ENCODE measurements around the gene LEMD2.
"Not testable (repeated sequence)": the region's sequence is repeated elsewhere in the genome, so short reads cannot be mapped to it uniquely, and the experiment has no call there.

Gene LEMD2

DNA sequence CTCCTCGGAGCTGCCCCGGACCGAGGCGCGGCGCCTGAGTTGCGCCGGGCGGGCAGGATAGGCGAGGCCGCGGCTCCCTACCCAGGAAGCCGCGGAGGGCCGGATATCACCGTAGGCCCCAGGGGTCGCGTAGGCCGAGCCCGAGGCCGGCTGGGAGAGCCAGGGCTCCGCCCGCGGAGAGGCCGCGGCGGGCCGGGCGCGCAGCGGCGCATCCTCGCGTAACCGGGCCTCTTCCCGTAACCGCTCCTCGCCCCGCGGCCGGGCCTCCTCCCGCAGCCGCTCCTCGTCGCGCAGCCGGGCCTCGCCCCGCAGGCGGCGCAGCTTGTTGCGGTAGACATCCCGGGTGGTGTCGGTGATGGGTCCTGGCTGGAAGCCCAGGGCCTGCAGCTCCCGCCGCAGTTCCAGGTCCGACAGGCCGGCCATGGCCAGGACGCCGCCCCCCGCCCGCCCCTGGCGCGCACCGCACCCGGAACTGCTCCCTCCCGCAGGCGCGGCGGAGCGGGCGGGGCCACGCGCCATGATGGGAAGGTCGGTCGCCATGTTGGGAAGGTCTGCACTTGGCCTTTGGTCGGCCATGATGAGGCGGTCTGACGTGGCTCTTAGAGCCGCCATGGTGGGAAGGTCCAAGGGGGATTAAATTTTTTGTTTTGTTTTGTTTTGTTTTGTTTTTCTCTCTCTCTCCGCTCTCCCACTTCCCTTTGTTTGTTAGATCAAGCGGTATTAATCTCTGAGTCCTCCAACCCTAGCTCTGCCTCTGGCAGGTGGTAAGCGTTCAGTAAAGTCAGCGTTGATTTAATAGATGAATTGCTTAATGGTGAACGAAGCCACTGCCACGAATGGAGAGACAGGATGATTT is at the start of gene LEMD2:
TSS of gene LEMD2 (minus strand) at position 437 of the 856 bp plus-strand sequence. CDS start at position 423, 14 bp downstream.
- DNase-seq = peak; percentile 87

DNA sequence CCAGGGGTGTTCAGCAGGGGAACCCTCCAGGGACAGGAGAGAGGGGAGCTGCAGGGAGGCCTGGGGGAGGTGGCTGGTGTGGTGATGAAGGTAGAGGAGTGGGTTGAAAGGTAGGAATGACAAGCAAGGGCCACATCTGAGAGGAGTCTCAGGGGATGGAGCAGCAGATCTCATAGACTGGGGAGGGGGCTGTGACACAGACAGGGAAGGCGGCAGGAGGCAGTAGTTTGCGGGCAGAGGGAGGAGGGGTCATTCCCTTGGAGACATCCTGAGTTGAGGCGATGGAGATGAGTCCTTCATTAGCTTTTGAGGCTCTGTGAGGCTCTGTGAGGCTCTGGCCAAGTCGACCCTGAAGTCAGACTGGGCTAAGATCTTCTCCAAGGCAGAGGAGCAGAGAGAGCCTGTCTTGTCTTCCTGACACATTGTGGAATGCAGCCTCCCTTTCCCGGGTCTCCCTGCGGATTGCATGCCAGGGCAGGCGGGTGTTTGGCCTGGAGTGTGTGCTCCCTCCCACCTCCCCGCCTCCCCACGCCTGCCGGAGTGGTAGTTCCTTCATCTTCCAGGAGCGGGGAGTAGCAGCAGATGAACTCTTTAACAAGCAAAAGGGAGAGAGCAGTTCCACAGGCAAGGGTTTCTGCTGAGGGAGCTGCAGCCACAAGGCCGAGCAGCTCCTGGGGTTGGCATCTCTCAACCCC is 49.2 kb upstream of the LEMD2 start:
- DNase-seq = no peak

DNA sequence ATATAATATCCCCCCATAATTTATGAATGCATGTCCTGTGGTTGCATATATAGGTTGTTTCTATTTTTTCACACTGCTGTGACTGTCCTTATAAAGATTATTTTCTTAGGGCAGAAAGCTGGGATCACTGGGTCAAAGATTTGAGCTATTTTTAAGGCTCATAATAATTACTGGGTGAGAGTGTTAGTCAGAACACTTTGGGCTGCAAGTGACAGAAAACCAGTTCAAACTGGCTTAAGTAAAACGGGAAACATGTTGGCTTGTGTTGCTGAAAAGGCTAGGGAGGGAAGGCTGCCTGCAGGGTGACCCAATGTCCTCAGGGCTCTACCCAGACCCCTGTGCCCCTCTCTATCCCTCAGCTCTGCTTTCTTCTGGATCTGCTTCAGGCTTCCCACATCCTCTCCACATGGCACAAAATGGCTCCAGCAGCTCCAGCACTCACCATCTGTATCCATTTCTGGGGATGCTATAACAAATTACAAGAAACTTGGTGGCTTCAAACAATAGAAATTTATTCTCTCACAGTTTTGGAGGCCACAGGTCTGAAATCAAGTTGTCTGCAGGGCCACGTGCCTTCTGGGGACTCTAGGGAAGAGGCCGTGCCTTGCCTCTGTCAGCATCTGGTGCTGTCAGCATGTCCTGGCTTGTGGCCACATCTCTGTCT is 48.0 kb upstream of the LEMD2 start:
- no peak for DNase-seq

DNA sequence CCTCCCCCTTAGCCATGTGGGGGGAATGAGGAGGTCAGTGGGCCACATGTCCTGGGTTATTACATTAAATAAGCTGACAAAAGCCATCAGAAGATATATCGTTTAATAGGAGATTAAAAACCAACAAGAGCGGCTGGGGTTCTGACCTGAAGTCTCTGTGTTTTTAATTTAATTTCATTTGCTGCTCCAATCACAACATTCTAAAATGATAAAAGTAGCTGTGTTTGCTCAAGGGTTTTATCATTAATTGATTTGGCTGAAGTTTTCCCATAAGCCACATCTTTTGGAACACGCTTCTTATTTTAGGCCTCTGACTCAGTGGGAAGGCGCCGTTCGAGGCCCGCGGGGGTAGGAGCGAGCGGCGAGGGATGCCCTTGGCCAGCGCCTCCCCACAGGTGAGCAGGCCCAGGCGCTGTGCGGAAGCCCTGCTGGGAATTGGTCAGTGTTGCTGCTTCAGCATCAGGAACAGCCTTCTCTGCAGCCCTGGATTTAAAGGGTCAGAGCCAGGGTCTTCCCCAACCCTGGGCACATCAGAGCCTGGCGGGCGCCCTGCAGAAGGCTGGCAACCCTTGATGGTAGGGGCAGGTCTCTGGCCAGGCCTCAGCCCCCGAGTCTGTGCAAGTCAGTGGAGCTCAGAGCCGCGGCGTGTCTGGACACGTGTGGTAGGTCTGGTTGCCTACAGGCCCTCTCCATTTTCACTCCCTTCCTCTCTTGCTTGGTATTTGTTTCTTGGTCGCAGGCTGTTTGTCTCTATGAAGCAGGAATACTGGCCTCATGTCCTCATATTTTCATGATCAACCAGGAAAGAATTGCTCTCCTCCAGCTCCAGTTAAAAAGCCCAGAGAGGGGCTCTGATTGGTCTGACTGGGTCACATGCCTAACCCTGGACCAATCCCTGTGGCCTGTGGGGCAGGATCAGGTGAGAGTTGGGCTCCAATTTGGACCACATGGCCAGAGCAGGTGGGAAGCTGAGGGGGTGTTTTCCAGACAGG is 45.8 kb upstream of the LEMD2 start:
- DNase-seq = no peak

DNA sequence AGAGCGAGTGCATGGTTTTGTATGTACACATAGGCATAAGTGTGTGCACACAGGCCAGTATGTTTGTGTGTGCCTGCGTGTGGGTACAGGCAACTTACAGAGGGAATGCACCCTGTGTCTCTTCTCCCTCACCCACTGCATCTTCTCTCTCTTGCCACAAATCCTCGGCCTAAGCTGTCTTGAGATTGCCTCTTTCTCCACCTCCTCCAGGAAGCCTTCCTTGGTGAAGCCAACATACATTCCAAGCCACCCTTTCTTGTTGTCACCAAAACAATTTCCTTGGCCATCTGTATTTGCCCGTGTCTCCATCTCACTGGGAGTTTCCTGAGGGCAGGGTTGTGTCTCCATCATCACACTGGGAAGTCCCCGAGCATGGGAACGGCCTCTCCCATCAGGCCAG is 44.7 kb upstream of the LEMD2 start:
- DNase-seq = no peak

DNA sequence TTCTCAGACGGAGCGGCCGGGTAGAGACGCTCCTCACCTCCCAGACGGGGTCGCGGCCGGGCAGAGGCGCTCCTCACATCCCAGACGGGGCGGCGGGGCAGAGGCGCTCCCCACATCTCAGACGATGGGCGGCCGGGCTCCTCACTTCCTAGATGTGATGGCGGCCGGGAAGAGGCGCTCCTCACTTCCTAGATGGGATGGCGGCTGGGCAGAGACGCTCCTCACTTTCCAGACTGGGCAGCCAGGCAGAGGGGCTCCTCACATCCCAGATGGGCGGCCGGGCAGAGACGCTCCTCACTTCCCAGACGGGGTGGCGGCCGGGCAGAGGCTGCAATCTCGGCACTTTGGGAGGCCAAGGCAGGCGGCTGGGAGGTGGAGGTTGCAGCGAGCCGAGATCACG is 43.9 kb upstream of the LEMD2 start:
- not testable (repeated sequence) for DNase-seq

DNA sequence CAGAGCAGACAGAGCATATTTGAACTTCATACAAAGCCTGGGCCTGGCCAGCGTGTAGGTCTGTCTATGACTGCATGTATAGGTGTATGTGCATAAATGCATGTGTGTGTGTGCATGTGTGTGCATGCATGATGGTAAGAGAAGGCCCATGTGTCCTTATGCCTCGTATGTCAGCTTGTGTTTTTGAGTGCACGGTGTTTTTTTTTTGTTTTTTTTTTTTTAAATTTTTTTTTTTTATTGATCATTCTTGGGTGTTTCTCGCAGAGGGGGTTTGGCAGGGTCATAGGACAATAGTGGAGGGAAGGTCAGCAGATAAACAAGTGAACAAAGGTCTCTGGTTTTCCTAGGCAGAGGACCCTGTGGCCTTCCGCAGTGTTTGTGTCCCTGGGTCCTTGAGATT is 42.8 kb upstream of the LEMD2 start:
- not testable (repeated sequence) for DNase-seq

DNA sequence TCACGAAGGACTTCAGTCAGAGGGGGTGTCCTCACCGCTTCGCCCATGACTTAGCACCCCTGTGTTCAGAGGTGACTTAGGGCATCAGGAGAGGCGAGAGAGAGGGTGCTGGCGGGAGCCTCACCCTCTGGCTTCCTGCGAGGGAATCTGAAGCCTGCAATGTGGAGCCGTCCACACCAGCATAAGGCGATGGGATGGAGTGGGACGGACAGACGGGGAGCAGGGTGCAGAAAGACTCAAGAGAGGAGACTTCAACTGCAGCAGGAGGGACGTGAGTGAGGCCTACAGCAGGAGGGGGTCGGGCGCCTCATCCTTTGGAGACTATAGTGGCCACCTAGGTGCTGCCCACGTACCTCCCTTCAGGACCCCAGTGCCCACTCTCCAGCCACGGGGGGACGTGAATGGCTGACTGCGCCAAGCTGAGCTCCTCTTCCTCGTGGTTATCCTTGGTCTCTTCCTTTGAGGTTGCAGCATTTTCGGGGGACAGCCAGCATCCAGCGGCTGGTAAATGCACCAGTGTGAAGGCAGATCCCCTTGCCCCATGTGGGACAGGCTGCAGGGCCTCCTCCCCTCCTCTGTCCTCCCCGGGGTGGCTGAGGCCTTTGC is 41.8 kb upstream of the LEMD2 start:
- DNase-seq = no peak

DNA sequence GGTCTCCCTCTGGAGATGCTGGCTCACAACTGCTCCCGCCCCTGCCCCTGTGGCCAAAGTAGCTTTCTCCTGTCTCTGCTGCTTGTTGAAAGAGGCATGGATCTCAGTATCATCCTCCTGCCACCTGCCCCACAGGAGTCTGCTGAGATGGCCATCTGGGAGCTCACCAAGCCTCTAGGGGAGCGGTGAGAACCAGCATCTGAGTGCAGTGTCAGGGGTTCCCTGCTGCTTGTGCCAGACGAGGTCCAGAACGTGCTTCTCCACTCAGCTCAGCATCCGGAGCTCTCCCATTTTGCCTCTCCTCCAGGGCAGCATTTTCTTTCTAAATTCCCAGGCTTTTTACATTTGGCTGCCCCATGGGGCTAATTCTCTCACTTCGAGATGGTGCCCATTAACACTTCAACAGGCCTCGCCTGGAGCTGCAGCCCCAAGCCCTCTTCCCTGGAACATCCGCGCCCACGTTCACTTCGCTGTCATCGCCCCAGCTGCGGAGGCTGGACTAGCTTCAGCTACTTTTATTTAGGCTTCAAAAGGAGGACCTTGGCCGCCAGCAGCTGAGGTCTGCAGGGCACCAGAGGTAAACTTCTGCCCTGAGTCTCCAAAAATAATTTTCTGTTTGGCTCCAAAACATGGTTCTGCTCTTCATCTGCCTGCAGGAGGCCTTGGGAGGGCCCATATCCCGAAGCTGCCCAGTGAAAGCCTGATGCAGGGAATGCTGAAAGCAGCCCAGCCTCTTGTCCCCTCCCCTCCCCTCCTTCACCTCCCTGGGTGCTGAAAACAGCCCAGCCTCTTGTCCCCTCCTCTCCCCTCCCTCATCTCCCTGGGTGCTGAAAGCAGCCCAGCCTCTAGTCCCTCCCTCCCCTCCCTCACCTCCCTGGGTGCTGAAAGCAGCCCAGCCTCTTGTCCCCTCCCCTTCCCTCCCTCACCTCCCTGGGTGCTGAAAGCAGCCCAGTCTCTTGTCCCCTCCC is 40.1 kb upstream of the LEMD2 start:
- no peak for DNase-seq

DNA sequence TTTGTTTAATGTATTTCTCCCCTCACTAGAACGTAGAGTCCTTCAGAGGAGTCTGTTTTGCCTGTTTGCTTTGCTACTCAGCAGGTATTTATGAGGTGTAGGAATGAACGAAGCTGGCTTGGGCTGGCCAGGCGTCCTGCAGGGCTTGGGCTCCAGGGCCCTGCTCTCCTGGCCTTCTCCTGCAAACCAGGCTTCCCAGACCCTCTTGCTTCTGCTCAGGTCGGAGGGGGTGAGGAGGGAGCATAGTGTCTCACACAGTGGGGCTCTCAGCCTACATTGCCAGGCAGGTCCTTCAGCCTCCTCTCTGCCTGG is 39.5 kb upstream of the LEMD2 start:
- DNase-seq = peak; percentile 44

DNA sequence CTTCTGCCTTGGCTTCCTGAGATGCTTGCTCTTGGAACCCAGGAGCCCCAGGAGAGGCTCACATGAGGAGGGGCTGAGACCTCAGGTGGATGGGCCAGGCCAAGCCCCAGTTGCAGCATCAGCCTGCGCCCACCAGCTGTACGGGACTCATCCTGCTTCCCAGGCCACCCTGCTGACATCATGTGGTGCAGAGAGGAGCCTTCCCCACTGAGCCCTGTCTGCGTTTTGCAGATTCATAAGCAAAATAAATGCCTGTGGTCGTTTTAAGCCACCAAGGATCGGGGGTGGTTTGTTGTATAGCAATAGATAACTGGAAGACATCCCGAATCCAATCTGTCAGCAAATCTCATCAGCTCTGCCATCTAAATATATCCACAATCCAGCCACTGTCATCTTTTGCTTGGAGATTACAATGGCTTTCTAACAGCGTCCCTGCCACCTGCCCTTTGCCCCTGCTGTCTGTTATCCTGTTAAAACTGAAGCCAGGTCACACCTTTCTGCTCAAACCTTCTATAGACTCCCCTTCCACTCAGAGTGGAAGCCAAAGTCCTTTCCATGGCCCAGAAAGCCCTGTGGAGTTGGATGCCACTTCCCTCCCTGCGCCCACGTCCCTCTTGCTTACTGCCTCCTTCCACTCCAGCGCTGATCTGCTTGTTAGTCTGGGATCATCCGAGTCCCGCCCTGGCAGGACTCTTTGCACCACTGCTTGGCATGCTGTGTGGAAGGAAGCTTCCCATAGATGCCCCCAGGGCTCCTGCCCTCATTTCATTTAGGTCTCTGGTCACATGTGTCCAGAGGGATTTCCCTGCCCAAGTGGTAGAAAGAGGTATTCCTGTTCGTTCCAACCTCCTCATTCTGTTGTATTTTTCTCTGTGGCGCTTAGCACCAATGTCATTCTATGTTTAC is 38.9 kb upstream of the LEMD2 start:
- no peak for DNase-seq

DNA sequence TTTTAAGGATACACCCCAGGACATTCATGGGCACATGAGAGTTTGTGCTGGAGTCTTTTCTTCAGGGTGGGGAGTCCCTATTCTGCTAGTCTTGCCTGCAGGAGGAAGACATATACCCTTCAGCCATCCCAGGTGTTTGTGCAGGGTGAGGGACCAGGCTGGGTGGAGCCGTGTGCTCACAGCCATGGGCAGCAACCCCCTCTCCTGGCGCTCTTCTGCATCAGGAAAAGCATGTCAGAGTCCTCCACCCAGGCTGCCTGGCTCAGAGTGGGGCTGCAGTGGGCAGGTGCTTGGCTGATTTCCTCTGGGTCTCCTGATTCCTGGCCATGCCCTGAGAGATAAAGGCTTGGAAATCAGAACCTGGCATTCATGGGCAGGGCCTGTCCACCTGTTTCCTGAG is 37.6 kb upstream of the LEMD2 start:
- peak; percentile 24 for DNase-seq

DNA sequence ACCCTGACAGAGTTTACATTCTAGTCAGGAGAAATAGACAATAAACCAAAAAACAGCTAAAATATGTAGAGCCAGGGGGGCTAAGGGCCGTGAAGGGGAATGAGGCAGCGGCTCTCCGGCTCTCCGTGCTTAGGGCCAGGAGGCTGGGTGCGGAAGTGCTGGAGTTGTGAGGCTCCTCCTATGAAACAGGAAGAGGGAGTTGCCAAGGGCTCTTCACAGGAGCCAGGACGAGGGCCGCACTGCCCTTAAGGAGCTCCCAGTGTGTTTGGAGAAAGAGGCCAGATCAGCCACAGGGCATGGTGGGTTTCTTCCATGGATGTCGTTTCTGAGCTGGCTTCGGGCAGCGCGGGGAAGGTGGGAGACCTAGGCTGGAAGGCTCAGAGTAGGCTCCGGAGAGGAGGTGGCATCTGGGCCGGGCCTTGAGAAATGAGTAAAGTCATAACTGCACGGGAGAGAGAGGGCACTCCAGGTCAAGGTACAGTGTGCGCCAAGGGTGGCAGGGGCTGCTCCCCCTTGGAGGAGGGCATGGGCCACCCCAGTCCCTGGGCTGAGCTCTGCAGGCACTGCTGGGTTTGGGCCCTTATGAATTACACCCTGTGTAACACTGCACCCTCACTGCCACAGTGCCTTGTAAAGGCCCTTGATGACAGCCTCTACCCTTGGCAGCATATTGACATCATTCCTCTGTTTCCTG is 35.7 kb upstream of the LEMD2 start:
- DNase-seq = no peak

DNA sequence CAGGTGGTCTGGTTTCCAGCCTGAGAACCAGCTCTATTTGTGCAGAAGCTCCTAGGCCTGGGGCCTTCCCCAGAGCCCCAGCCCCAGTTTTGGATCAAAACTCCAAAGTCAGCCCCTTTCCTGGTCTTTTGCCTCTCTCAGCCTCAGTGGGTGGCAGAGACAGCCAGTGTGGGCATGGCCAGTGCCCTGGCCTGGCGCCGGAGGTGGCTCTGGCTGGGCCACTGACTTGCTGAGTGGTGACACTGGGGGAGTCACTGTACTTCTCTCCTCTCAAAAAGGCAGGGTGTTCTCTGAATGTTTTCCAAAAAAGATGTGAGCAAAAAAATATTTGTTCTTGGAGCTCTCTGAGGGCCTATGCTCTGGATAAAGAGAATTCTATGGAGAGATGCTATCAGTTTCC is 34.9 kb upstream of the LEMD2 start:
- DNase-seq = no peak

DNA sequence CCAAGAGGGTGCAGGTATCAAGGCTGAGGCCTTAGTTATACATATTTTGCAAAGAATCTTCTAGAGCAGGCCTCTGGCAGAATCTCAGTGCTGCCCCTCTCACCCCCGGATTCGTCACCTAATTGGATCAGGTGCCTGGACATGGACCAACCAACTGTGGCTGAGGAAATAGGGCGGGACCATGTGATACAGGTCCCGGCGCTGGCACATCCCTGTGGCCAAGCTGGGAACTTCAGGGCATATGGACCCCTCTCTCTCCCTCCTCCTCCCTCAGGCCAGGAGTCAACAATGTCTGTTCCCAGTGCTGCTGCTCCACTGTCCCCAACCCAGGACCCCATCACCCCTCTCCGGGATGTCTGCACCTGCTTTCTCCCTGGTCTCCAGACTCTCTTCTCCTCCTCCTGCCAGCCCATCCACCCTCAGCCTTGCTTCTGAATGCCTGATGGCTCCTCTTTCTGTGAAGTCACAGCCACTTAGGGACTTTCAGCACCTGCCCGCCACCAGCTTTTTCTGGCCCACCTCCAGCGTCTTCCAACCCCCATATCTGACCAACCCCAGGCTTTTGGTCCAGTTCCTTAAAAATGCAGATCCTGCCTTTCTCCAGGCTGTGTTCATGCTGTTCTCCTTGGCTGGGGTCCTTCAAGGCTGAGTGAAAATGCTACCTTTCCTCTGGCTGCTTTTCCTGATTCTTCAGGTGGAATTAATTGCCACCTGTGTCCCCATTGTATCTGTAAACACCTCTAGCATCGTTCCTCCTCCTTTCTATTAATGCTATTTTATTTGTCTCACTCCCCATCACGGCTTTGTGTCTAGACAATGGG is 33.9 kb upstream of the LEMD2 start:
- peak; percentile 12 for DNase-seq

DNA sequence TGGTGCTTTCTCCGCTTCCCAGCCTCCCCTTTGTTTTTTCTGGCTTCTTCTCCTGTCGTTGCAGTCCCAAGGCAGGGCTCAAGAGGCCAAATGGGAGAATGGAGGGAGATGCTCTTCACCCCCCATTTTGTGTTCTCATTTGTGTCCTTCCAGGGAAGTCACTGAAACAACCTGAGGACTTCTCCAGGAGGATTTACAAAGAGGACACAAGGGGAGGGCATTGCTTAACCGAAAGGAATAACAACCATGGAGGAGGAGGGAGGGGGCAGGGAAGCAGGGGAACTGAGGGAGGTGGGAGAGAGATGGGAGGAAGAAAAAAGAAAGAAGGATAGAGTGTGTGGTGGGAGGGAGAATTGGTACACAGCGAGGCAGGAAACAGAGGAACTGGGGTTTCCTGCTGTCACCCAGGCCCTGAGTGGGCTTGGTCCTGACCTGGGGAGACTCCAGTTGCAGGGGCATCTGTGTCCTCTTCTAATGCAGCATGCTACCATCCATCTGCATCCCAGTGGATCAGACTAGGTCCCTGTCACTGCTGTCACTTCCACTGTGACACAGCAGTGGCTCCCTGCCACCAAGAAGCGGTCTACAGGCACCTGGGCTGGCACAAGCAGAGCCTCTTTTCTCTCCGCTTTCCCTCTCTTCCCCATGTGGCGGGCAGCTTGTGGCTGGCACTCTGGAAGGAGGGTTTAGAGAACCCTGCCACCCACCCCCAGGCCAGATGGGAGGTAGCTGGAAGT is 32.0 kb upstream of the LEMD2 start:
- no peak for DNase-seq

DNA sequence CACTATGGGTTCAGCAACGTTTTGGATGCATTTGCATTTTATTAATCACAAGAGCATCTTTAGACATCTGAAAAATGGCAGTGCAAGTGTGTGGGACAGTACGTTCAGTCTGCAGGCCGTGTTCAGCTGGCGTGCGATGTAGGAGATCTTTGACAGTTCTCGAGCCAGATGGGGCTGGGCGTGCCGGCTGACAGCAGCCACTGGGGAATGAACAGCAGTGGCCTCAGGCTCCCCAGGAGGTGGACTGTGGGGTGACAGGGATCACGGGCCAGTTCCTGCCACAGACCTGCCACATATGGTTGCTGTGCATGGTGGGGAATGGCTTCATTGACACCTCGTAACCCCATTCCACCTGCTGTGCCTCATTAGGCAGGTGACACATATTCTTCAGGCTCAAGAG is 31.3 kb upstream of the LEMD2 start:
- DNase-seq = no peak

DNA sequence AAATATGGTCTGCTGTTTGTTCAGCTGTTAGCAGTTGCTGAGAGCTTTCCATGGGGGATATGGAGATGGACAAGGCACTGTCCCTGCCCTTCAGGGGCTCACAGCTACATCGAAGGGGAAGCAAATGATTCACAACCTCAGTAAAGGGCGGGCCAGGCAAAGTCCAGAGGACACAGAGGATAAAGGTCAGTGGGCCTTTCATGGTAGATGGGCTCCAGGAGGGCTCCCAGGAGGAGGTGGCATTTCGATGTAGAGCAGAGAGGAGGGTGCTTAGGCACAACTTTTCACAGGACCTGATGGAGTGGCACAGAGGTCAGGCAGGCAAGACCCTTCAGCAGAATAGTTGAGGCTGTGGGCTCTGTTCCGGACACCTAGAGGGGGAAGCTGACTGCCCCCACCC is 30.1 kb upstream of the LEMD2 start:
- no peak for DNase-seq
